ENCODE results near the gene ZBTB42. TPM values are rescaled to one million over a fixed set of nuclear protein-coding genes. Genes with fewer than 3 reads are reported as not detected.

The ZBTB42 gene
- total RNA-seq, 2 experiments from 2014 or later: 2.9 to 3.0 TPM

DNA sequence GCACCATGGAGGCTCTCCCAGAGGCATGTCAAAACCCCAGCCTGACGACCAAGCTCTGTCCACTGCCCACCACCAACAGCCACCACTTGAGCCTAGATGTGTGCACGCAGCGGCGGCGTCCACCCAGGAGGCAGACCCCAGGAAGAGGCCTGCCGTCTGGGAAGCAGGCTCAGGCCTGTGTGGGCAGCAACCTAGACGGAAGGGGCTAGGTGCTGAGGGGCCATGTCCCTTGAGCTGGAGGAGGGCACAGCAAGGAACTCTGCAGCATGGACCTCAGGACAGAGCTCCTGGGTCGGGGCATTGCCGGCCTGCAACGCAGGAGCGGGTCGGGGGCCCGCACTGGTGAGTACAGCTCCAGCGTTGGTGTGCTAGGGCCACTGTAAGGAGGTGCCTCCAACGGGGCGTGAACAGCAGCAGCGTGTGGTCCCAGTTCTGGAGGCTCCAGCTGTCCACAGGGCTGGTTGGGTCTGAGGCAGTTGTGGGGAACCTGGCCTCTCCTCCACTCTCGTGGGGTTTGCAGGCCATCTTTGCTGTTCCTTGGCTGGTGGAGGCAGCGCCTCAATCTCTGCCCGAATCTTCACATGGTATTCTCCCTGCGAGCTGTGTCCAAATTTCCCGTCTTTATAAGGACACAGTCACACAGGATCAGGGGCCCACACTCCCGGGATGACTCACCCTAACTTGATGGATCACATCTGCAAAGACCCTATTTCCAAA lies 20.5 kb downstream of the ZBTB42 start:
- DNase-seq: no peak
- H3K9me3 ChIP-seq (ENCODE audit: control insufficient read depth in 1 of 2, insufficient read depth in 1 of 2, low read length in 2 of 2): no peaks in the 10 kb centered on the region
- TF ChIP-seq, protein P1, sequence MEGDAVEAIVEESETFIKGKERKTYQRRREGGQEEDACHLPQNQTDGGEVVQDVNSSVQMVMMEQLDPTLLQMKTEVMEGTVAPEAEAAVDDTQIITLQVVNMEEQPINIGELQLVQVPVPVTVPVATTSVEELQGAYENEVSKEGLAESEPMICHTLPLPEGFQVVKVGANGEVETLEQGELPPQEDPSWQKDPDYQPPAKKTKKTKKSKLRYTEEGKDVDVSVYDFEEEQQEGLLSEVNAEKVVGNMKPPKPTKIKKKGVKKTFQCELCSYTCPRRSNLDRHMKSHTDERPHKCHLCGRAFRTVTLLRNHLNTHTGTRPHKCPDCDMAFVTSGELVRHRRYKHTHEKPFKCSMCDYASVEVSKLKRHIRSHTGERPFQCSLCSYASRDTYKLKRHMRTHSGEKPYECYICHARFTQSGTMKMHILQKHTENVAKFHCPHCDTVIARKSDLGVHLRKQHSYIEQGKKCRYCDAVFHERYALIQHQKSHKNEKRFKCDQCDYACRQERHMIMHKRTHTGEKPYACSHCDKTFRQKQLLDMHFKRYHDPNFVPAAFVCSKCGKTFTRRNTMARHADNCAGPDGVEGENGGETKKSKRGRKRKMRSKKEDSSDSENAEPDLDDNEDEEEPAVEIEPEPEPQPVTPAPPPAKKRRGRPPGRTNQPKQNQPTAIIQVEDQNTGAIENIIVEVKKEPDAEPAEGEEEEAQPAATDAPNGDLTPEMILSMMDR (IDR thresholded peaks at IDR 0.05): no peak
- intact Hi-C loops (cut with DNase I, micrococcal nuclease): no loop called here
- H3K27ac ChIP-seq (ENCODE audit: low read depth in 1 of 2, low read length in 2 of 2): no peak overlapping the region
- Mint-ChIP-seq H3K27me3 (peaks cover 4% of the 10 kb centered on the region), H3K9me3 (no peaks in the 10 kb centered on the region), H3K27ac (no peak overlapping the region), H3K36me3 (ENCODE audit: low read depth) (no peaks in the 10 kb centered on the region), H3K4me3 (no peak overlapping the region), H3K4me1 (ENCODE audit: low read depth) (peaks cover 23% of the 10 kb centered on the region)
- no peak overlapping the region for H3K4me3 ChIP-seq (ENCODE audit: low read length)
- POLR2A ChIA-PET: interaction anchor here (1.3 kb wide), 1 partner anchor 21 kb away, joined by 3 read pairs; the partner anchor contains the start of gene ZBTB42
- H3K36me3 ChIP-seq (ENCODE audit: insufficient read depth, low read length): no peaks in the 10 kb centered on the region
- peaks cover 17% of the 10 kb centered on the region for H3K4me1 ChIP-seq (ENCODE audit: insufficient read depth, low read length)
- no peak for ATAC-seq (ENCODE audit: poor library complexity)
- H3K27me3 ChIP-seq (ENCODE audit: control insufficient read depth in 1 of 2, insufficient read depth in 2 of 2, low read length in 2 of 2): no peaks in the 10 kb centered on the region
- CTCF ChIA-PET: no interaction called here

DNA sequence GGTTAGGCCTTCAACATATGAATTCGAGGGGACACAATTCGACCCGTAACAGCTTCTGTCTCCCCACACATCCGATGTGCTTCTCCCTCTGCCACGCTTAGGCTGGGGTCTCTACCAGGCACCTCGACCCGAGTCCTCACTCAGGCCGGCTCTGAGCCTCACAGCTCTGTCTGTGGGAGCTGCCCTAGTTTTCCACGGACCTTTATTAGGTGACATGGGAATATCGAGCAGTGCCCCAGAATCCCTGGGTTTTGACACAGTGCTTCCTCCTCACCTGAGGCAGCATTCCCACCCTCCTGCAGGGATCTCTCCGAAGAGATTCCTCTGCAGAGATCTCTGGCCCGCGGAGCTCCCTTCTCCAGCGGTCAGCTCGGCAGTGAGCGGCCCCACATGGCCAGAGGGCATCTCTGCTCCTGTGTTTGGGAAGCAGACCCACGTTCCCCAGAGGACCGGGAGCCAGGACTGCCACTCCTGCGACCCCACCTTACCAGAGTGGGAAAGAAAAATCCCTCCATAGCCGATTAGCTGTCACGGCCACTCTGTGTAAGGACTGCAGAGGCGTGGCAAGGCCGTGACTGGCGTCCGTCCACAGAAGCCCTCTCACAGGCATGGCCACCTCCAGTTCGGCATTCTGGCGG lies 21.2 kb downstream of the ZBTB42 start:
- POLR2A ChIA-PET: interaction anchor here (1.3 kb wide), 1 partner anchor 22 kb away, joined by 3 read pairs; the partner anchor contains the start of gene ZBTB42
- Histone ChIP-seq H3K27me3 (ENCODE audit: control insufficient read depth in 1 of 2, insufficient read depth in 2 of 2, low read length in 2 of 2) (no peaks in the 10 kb centered on the region), H3K9me3 (ENCODE audit: control insufficient read depth in 1 of 2, insufficient read depth in 1 of 2, low read length in 2 of 2) (no peaks in the 10 kb centered on the region), H3K4me1 (ENCODE audit: insufficient read depth, low read length) (peaks cover 16% of the 10 kb centered on the region), H3K27ac (ENCODE audit: low read depth in 1 of 2, low read length in 2 of 2) (no peak overlapping the region), H3K36me3 (ENCODE audit: insufficient read depth, low read length) (no peaks in the 10 kb centered on the region), H3K4me3 (ENCODE audit: low read length) (no peak overlapping the region)
- Mint-ChIP-seq H3K27me3 (peaks cover 4% of the 10 kb centered on the region), H3K4me1 (ENCODE audit: low read depth) (peaks cover 20% of the 10 kb centered on the region), H3K36me3 (ENCODE audit: low read depth) (no peaks in the 10 kb centered on the region), H3K9me3 (no peaks in the 10 kb centered on the region), H3K27ac (no peak overlapping the region), H3K4me3 (no peak overlapping the region)
- TF ChIP-seq, protein P1 (IDR thresholded peaks at IDR 0.05): no peak
- ATAC-seq (ENCODE audit: poor library complexity) (no peak), DNase-seq (no peak)
- CTCF ChIA-PET: no interaction called here
- intact Hi-C loops (cut with DNase I, micrococcal nuclease): no loop called here

DNA sequence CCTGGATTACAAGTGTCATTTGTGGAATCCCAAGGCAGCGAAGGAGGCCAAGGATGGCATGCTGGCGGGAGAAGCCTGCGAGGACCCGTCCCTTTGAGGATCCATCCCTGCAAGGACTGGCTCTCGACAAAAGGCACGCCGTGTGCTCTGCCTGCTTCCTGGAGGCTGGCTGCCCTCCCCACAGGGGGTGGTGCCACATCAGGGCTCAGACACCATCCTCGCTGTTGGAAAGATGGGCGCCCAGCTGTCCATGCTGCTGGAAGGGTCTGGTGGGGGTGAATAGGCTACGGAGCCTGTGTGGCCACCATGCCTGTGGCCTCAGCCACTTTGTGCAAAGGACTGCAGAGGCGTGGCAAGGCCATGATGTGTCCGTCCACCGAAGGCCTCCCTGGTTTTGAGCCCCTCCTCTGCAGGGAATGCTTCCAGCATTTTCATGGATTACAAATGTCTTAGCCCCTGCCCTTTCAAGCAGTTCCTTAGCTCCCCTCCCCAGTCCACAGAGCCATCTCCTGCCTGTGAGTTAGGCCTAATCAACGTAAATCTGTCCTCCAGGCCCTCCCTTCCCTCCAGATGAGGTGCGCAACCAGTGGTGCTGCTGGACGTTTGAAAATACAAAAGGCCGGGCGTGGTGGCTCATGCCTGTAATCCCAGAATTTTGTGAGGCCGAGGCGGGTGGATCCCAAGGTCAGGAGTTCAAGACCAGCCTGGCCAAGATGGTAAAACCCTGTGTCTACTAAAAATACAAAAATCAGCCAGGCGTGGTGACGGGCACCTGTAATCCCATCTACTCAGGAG lies 22.1 kb downstream of the ZBTB42 start:
- H3K4me3 ChIP-seq (ENCODE audit: low read length): no peak overlapping the region
- intact Hi-C loops (cut with DNase I, micrococcal nuclease): no loop called here
- H3K27me3 Mint-ChIP-seq: peaks cover 10% of the 10 kb centered on the region
- H3K4me3 Mint-ChIP-seq: no peak overlapping the region
- no peaks in the 10 kb centered on the region for H3K9me3 Mint-ChIP-seq
- no peaks in the 10 kb centered on the region for H3K9me3 ChIP-seq (ENCODE audit: control insufficient read depth in 1 of 2, insufficient read depth in 1 of 2, low read length in 2 of 2)
- H3K27ac Mint-ChIP-seq: no peak overlapping the region
- H3K36me3 ChIP-seq (ENCODE audit: insufficient read depth, low read length): no peaks in the 10 kb centered on the region
- H3K4me1 Mint-ChIP-seq (ENCODE audit: low read depth): peaks cover 29% of the 10 kb centered on the region
- ATAC-seq (ENCODE audit: poor library complexity) (no peak), DNase-seq (no peak)
- peaks cover 23% of the 10 kb centered on the region for H3K4me1 ChIP-seq (ENCODE audit: insufficient read depth, low read length)
- H3K27me3 ChIP-seq (ENCODE audit: control insufficient read depth in 1 of 2, insufficient read depth in 2 of 2, low read length in 2 of 2): no peaks in the 10 kb centered on the region
- TF ChIP-seq, protein P1 (IDR thresholded peaks at IDR 0.05): no peak
- H3K36me3 Mint-ChIP-seq (ENCODE audit: low read depth): no peaks in the 10 kb centered on the region
- ChIA-PET POLR2A (no interaction called here), CTCF (no interaction called here)
- no peak overlapping the region for H3K27ac ChIP-seq (ENCODE audit: low read depth in 1 of 2, low read length in 2 of 2)
